GM21825 (cell line): ENCODE results near the gene STARD5.
A peak's percentile ranks its signal among the peaks of the same experiment; 100 is the strongest.

Source experiments
- ATAC-seq: cut with Tn5 transposase; IDR thresholded peaks from one replicate; pipeline ENCODE4 v1.9.1; 2021; ENCODE audit warnings: mild to moderate bottlenecking, moderate library complexity; ENCODE audit not compliant: unreplicated experiment

The STARD5 gene

DNA sequence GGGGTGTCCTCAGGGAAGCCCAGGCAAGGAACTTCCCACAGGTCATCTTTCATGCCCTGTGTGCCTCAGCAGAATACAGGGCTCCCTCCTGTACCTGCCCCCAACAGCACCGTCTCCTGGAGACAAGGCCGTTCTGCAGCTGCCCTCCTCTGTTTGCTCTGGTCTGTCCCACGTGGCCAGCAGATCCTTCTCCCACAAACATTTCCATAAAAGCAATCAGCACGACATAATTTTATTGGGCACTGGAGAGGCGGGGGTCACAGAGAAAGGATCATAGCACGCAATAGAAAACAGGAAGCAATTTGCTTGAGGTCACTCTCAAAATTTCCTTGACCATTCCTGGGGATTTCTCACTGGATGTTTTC, 29.4 kb downstream of the STARD5 start:
- no peak for ATAC-seq

DNA sequence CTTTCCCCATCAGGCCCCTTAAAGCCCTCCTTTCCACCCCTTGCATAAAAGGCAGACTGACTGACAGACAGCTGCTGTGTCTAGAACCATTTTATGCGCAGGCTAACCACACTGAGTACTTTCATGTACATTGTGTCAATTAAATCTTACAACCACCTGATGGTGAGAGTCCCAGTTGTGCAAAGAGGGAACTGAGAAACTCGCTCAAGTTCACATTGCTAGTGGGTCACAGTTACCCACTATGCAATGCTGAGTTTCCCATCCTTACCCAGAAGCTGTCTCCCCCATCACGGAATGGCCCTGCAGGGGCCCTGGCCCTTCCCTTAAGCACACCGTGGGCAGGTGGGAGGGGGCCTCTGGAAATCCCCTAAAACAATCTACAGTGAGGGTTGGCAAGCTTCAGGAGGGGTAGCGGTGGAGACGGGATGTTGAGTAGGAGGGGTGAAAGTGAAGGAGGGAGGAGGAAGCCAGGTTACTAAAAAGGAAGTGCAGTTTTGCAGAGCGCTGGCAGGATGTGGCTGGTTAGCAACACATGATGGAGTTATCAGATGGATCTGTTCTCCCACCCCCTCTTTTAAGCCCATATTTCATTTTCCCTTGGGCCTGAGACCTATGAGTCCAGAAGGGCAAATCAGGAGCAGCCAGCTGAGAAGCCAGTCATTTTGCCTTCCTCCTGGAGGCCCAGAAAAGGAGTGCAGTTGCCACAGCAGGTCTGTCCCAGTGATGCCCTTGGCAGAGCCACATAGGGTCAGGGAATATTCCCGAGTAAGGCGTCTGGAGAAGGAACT, 30.0 kb downstream of the STARD5 start:
- ATAC-seq, result peak; percentile 49

DNA sequence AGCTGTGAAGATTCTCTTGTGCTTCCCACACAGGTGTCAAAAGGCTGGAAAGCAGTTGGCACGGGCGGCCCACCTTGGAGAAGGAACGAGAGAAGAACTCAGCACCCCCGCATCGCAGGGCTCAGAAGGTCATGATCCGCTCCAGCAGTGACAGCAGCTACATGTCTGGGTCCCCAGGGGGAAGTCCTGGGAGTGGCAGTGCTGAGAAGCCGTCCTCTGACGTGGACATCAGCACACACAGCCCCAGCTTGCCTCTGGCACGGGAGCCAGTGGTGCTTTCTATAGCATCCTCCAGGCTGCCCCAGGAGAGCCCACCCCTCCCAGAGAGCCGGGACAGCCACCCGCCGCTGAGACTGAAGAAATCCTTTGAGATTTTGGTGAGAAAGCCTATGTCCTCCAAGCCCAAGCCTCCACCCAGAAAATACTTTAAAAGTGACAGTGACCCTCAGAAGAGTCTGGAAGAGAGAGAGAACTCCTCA, 31.4 kb downstream of the STARD5 start:
- ATAC-seq, result peak; percentile 39

DNA sequence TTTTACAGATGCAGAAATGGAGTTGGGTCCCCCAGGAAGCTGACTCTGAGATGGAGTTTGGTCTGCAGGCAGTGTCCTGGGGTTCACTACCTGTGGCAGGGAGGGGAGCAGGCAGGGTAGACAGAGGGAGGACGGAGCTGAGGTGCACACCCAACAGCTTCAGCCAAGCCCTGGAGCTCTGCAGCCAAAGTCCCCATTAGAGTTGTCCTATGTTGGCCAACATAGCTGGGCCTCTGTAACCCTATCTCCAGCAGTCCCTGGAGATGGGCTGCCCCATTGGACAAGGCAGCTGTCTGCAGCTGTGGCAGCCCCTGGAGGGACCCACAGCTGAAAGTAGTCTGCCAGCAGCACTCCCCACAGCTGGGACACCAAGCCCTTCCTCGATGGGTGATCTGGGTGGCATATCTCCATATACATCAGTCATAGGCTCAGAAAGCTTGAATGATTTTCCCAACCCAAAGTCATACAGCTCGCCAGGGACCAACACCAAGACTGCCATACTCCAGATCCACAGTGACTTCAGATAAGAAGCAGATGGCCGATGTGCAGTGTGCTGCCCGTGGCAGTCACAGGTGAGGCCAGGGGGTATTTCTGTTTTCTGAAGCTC, 31.9 kb downstream of the STARD5 start:
- no peak for ATAC-seq

DNA sequence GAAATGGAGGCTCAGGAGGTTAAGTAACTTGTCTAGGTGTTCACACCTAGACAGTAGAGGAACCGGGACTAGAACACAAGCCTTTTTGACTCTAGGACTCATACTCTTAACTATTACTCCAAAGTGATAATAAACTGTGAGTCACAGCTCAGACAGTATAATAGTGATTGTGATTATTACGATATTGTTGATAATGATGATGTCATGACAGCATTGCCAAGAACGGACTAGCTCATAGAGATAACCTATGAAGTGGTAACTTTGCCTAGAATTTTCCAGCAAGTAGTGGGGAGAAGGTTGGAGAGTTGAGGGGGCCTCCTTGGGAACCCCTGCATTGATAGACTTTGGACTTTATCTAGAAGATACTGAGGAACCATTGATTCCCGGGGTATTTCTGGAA, 34.0 kb downstream of the STARD5 start:
- no peak for ATAC-seq

DNA sequence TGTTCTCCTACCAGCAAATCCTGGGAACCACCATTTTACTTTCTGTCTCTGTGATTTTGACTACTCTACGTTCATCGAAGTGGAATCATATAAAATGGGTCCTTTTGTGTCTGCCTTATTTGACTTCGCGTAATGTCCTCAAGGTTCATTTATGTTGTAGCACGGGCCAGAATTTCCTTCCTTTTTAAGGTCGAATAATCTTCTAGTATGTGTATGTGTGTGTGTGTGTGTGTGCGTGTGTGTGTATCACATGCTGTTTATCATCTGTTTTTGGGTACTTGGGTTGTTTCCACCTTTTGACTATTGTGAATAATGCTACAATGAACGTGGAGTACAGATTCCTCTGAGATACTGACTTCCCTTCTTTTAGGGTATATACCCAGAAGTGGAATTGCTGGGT, 35.3 kb downstream of the STARD5 start:
- no peak for ATAC-seq

DNA sequence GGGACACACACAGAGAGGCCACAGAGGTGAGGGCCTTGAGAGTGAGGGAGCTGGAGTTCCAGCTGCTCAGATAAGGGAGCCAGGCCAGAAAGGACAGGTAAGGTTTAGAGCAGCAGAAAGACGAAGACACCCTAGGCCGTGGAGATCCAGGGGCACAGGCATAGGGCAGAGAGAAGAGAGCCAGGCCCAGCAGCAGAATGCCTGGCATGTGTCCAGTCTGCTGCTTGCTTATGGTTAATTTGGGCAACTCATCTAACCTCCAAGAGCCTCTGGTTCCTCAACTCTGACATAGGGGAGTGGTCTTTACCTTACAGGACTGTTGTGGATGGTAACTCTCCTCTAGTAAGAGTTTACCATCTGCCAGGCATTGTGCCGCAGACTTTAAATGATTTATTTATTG, 35.9 kb downstream of the STARD5 start:
- ATAC-seq, result no peak

DNA sequence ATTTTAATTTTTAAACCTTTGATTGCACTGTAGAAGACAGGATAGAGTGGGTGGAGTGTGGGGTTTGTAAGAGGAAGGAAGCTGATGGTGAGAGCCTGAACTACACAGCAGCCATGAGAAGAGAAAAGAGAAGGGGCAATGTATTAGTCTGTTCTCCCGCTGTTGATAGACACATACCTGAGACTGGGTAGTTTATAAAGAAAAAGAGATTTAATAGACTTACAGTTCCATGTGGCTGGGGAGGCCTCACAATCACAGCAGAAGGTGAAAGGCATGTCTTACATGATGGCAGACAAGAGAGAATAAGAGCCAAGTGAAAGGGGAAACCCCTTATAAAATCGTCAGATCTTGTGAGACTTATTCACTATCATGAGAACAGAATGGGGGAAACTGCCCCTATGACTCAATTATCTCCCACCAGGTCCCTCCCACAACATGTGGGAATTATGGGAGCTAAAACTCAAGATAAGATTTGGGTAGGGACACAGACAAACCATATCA, 37.3 kb downstream of the STARD5 start:
- no peak for ATAC-seq

DNA sequence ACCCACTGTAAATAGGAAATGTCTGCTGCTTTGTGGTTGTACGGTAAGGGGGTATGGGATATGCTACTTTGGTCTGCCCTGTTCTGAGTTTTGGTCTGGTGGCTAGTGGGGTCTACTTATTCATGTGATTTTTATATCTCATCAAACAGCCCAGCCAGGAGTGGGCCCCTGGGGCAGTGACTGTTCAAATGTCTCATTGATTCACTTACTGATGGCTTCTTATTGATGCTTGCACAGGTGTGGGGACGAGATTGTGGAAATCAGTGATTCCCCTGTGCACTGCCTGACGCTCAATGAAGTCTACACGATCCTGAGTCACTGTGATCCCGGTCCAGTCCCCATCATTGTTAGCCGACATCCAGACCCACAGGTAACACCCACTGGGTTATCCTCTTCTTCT, 38.5 kb downstream of the STARD5 start:
- no peak for ATAC-seq

DNA sequence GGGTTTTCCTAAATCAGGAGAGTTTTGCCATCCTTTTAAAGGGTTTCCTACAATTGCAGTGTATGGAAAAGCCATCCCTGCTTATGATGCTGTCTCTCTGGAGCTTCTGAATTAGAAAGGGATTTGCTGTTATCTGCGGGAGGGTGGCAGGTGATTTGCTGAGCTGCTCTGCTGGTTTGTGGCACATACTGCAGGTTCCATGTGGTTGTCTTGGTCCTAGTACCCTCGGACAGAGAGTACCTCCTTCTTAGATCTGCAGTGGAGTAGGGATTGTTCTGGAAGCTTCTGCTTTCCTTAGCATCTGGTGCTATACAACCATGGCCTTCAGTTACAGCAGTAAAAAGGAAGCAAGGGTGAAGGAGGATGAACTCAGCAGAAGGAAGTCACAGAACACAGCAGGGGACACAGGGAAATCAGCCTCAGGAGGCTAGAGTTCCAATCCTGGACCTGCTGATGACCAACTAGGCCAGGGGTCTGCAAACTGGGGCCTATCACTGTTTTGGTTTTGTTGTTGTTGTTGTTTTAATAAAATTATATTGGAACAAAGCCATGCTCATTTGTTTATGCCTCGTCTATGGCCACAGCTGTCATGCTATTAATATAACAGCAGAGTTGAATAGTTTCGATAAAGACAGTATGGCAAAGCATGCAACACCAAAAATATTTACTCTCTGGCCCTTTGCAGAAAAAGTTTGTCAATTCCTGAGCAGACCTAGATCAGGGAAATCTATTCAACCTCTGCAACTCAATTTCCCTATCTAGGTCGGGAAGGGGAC, 39.5 kb downstream of the STARD5 start:
- ATAC-seq, result no peak

DNA sequence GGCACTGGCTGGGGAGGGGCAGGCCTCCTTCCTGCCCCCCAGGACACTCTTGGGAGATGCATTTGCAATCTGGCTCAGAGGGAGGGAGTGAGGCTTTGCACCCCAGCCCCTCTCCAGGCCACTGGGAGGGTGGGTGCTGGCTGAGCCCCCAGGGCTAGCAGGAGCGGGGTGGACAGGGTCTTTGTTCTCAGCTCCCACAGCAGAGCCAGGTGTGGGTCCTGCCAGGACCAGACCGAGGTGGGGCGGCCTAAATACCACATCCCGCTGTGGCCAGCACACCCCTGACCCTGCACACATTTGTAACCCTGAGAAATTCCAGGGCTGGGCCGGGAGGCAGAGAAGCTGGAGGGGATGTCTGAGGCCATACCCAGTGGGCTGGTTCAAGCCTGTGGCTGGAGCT, 41.0 kb downstream of the STARD5 start:
- ATAC-seq, result no peak

DNA sequence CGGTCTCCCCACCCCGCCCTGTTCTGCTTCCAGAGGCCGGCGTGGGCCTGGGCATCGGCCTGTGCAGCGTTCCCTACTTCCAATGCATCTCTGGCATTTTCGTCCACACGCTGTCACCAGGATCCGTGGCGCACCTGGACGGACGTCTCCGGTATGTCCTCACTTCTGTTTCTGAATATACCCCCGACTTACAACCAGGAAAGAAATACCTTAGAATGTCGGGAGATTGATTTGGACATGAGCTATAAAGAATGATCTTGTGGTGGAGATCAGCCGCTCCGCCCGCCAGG, 41.4 kb downstream of the STARD5 start:
- no peak for ATAC-seq

DNA sequence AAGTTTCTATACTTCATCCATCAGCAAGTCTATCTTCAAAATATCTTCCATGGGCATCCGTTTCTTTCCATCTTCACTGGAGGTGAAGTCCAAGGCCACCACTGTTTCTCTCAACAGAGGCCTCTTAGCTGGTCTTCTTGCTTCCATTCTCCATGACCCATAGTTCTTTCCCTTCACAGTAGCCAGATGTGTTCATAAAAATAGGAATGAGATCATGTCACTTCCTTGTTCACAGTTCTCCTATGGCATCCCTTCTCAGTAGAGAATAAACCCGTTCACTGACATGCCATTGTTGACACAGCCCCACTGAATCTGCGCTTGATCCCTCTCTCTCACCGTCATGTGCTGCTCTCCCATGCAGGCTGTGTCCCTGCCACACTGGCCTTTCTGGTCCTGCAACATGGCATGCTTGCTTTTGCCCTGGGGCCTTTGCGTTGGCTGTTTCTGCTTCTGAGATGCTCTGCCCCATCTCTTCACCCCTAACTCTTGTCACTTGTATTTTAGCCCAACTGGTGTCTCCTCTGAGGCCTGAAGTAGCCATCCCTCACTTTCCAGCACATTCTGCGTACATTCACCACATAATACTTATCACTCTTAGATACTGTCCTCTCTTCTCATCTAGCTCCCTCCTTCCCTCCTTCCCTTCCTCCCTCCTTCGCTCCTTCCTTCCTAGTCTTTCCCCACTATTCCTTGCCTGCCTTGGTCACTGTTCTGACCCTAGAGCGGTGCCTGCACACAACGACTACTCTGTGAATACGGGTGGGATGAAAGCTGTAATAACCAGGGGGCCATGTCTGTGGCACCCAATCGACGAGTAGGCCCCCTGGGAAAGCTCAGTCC, 42.0 kb downstream of the STARD5 start:
- ATAC-seq, result no peak

DNA sequence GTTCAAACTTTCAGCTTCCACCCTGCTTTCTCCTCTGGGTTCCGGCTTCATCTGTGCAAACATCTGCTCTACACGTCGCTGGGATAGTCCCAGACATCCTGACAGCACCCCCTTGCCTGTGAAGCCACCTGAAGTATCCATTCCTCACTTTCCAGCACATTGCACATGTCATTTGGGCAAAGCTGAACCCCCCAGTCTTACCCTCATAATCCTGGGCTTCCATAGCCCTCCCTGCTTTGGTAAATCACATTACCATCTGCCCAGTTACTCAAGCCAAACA, 42.5 kb downstream of the STARD5 start:
- ATAC-seq, result no peak

DNA sequence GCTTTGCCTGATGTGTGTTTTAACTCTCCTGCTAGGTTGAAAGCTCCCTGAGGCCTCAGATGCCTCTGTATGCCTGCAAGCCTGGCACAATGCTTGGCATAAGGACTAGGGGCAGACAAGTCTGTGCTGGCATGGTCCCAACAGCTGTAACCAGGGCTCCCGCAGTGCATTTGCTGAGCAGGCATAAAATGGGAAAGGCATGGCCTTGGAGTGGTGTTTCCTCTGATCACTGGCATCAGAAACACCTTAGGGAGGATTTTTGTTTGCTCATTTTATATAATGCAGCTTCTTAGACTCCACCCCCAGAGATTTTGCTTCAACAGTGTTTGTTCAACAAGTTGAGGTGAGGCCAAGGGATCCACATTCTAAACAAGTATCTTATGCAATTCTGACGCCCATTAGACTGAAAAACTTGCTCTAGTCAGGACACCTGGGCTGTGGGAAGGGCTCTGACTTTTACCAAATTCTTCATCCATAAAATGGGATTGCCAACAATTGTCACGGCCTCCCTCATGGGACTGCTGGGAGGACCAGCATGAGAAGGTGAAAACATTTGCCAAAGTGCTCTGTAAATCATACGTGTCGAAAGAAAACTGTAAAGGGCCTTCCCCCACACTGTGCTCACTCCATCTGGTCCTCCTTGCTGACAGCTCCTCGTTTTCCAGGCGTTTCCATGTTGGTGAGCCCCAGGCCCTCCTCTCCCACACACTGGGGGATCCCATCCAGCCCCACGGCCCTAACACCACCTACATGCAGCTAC, 43.1 kb downstream of the STARD5 start:
- no peak for ATAC-seq

DNA sequence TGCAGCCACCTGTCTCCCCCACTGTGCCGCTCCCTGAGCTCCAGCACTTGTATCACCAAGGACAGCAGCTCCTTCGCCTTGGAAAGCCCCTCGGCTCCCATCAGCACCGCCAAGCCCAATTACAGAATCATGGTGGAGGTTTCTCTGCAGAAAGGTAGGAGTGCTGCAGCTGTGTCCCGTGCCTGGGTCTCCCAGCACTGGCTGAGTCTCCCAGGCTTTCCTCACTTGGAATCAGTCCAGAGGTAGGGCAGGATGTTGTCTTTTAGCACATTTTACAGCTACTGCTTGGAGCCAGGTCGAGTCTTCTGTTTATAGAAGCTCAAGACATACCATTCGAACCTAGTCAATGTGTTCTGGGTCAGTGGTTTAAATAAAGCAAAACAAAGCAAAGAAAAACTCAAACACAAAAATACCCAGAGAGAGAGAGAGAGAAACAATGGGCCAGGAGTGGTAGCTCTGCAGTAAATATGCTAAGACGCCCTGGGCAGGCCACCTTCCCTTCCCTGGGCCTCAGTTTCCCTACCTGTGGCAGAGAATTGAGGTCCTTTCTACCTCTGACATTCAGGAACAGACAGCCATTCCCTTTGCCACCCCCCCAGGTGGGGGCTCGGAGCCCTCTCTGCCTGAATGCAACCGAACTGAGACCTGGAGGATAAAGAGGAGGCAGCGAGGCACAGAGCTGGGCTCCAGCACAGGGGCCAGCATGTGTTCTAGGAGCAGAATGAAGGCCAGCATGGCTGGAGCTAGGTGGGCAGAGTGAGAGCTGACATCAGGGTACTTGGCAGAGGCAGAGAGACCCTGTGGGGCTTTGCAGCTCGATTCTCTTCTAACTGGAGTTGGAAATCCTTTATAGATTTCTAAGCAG, 44.1 kb downstream of the STARD5 start:
- ATAC-seq, result no peak

DNA sequence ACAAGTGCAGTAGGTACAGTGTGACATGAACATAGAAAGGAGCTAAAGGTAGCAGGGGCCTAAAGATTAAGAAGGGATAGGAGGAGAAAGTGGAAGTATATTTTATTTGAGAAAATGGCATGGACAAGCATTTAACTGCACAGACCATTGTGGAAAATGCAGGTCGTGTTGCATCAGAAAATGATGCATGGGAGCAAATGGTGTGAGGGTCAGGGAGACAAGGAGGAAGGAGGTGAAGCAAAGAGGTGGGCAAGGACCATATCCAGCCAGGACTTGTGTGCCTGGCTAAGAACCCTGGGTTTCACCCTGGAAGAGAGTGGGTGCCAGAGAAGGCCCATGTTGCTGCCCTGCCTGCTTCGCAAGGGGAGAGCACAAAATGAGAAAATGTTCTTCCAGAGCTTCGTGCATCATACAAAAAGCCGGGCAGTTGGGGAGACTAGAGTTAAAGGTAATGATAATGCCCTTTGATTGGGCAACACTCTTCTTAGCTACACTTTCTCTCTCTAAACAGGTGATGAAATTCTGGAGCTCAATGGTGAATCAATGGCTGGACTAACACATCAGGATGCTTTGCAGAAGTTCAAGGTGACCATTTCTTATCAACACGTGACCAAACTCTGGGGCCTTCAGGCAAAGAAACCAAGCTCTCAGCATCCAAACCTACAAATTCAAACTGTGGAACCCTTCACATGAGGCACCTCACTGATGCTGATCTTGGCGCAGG, 45.5 kb downstream of the STARD5 start:
- no peak for ATAC-seq

DNA sequence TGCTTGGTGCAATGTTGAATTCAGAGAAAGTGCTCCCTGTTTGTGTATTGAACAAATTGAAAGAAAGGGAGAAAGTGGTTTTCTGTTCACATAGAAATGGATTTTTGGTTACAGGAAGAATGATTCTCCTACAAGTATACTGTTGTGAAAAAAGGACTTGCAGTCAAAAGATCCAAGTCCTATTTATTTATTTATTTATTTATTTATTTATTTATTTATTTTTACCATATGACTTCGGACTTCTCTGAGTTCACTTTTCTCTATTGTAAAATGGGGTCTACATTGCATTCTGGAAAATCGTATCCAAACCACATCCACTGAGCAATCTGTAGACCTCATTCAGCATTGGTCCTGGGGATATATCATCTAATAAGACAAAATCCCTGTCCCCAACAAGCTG, 46.1 kb downstream of the STARD5 start:
- ATAC-seq, result no peak

DNA sequence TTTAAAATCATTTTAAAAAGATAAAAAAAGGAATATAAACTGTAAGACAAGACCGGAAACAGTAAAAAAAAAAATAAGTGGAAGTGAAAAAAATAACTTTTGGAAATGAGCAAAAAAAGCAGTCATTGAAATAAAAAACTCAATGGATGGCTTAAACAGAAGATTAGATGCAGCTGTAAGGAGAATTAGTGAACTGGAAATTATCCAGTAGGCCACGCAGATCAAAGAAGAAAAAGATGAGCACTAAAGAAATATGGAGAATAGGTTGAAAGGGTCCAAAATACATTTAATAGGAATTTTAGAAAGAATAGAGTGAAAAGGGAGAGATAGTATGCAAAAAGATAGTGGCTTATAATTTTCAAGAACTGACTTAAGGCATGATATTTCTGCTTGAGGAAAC, 47.0 kb downstream of the STARD5 start:
- no peak for ATAC-seq
